Fibroblast of lung (primary cell): ENCODE measurements around the gene STON2.

ENCODE experiments used
- CTCF ChIP-seq, 2 donors: IDR thresholded peaks in 1 of 2; conservative IDR thresholded peaks in 1 of 2; 1 replicate in 1 of 2; 2 replicates in 1 of 2; pipeline ENCODE4 v1.5.1; 2011 to 2012; ENCODE audit warnings: low read length in 2 of 2, control low read depth in 1 of 2, inconsistent platforms in 1 of 2, low read depth in 1 of 2, mild to moderate bottlenecking in 1 of 2
- EZH2 ChIP-seq: IDR thresholded peaks from 2 replicates; pipeline ENCODE4 v1.5.1; 2012; ENCODE audit warnings: low read length, control low read depth, mild to moderate bottlenecking; ENCODE audit errors: missing control alignments

GRCh38 chr14:81247271-81247766 lies 152.8 kb downstream of the STON2 start:
- TF ChIP-seq EZH2 (no peak), CTCF (conservative IDR thresholded peaks at IDR 0.05 in 1 of 2, IDR thresholded peaks at IDR 0.05 in 1 of 2; ENCODE audit: low read depth in 1 of 2, low read length in 2 of 2) (no peak)
